T47D (cell line): Measurements from ENCODE around the gene DROSHA.

Experiments
- DNase-seq, 2 experiments: peaks; one replicate each; pipeline versions ENCODE4 v3.0.0 to v3.0.0-alpha.2; 2011 to 2012; ENCODE audit warnings: low read depth in 1 of 2, low spot score in 1 of 2
- JUND ChIP-seq: IDR thresholded peaks from 2 replicates; pipeline ENCODE4 v1.6.1; 2012; ENCODE audit warnings: low read depth
- in situ Hi-C: cut with HindIII; loops from 2 replicates; pipeline ENCODE4 v1.10.0; 2016; ENCODE audit warnings: low sequenced_read_pairs, low pct_unique_long_range_greater_than_20kb

The DROSHA gene

GRCh38 chr5:31476738-31477141 lies 55.2 kb downstream of the DROSHA start:
- TF ChIP-seq JUND = no peak
- no peak for DNase-seq
- in situ Hi-C loops = no loop called here

- in situ Hi-C loops = no loop called here
- no peak for TF ChIP-seq JUND
- no peak for DNase-seq
These were observed 60.0 kb downstream of the DROSHA start for GRCh38 chr5:31471916-31472315.

- in situ Hi-C loops = no loop called here
- DNase-seq = no peak
- TF ChIP-seq JUND = no peak
These were observed 60.9 kb downstream of the DROSHA start for GRCh38 chr5:31471040-31471439.

- in situ Hi-C loops = no loop called here
- TF ChIP-seq JUND = no peak
- DNase-seq = no peak
These were observed 61.3 kb downstream of the DROSHA start for GRCh38 chr5:31470608-31471007.

GRCh38 chr5:31469886-31470285 lies 62.0 kb downstream of the DROSHA start:
- TF ChIP-seq JUND = no peak
- no peak for DNase-seq
- in situ Hi-C loops = no loop called here

GRCh38 chr5:31469466-31469865 lies 62.4 kb downstream of the DROSHA start:
- in situ Hi-C loops = no loop called here
- no peak for TF ChIP-seq JUND

GRCh38 chr5:31465291-31465690 lies 66.6 kb downstream of the DROSHA start:
- DNase-seq = no peak
- TF ChIP-seq JUND = no peak
- in situ Hi-C loops = no loop called here

More at GRCh38 chr5:31469466-31469865, 62.4 kb downstream of the DROSHA start:
- DNase-seq = no peak

- in situ Hi-C loops = no loop called here
- no peak for DNase-seq
- no peak for TF ChIP-seq JUND
These were observed 67.8 kb downstream of the DROSHA start for GRCh38 chr5:31464081-31464480.

- in situ Hi-C loops = no loop called here
- DNase-seq = no peak
- no peak for TF ChIP-seq JUND
These were observed 68.5 kb downstream of the DROSHA start for GRCh38 chr5:31463351-31463750.

GRCh38 chr5:31459594-31459993 lies 72.3 kb downstream of the DROSHA start:
- in situ Hi-C loops = no loop called here
- TF ChIP-seq JUND = no peak
- DNase-seq = no peak

GRCh38 chr5:31455172-31455571 lies 76.7 kb downstream of the DROSHA start:
- in situ Hi-C loops = no loop called here
- no peak for DNase-seq
- no peak for TF ChIP-seq JUND

GRCh38 chr5:31453522-31453921 lies 78.4 kb downstream of the DROSHA start:
- in situ Hi-C loops = no loop called here
- no peak for TF ChIP-seq JUND
- DNase-seq = no peak

GRCh38 chr5:31452314-31452713 lies 79.6 kb downstream of the DROSHA start:
- in situ Hi-C loops = no loop called here
- TF ChIP-seq JUND = no peak
- DNase-seq = no peak

- no peak for DNase-seq
- no peak for TF ChIP-seq JUND
- in situ Hi-C loops = no loop called here
These were observed 81.9 kb downstream of the DROSHA start for GRCh38 chr5:31449962-31450361.
